22Rv1 (cell line): Measurements from ENCODE around the gene TEX26.

Experiments used
- CTCF ChIP-seq: fragments of 450-650 bp; IDR thresholded peaks from 2 replicates; pipeline ENCODE4 v1.5.1; 2017; ENCODE audit warnings: mild to moderate bottlenecking
- ZFX ChIP-seq: fragments of 450-650 bp; IDR thresholded peaks from 2 replicates; pipeline ENCODE4 v1.6.1; 2017; ENCODE audit warnings: antibody characterized with exemption, borderline replicate concordance

DNA sequence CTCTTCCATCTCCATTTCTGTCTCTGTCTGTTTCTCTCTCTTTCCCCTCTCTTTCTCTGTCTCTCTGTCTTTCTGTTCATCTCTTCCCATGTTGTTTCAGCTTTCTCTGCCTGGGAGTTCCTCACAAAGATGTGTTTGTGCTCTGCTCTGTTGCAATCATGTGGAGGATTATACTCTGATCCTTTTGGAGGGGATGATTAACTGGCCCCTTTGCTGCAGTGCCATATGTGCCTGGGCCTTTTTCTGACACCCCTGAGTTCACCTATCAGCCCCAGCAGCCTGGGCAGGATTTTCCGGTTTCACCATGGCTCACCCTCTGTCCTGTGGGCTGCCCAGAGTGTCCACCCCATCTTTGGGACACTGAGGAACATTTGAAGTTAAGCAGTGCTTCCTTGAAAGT is 9.0 kb upstream of the TEX26 start:
- TF ChIP-seq CTCF (no peak), ZFX (no peak)
